HCT116 (cell line): ENCODE data around the gene TWSG1.

Experiments used
- CTCF ChIP-seq, 3 experiments: fragments of 200-600 bp in 1 of 3; sonication (generic) in 1 of 3; IDR thresholded peaks in 2 of 3; conservative IDR thresholded peaks in 1 of 3; 2 replicates each; pipeline ENCODE4 v1.5.1; 2012 to 2017; ENCODE audit warnings: low read depth in 2 of 3, low read length in 2 of 3, antibody characterized with exemption in 1 of 3, borderline replicate concordance in 1 of 3, control low read depth in 1 of 3, mild to moderate bottlenecking in 1 of 3, mixed read lengths in 1 of 3, mixed run types in 1 of 3, moderate library complexity in 1 of 3; ENCODE audit not compliant: insufficient read depth in 1 of 3
- POLR2A ChIP-seq: IDR thresholded peaks from 2 replicates; pipeline ENCODE4 v1.7.0; 2011; ENCODE audit warnings: borderline replicate concordance; ENCODE audit not compliant: insufficient read depth, insufficient read length; ENCODE audit errors: extremely low read depth

- TF ChIP-seq CTCF (IDR thresholded peaks at IDR 0.05 in 2 of 3, conservative IDR thresholded peaks at IDR 0.05 in 1 of 3; ENCODE audit: borderline replicate concordance in 1 of 3, insufficient read depth in 1 of 3, low read depth in 2 of 3, low read length in 2 of 3) (no peak), POLR2A (no peak)
Observed at GRCh38 chr18:9386879-9387278, 52.3 kb downstream of the TWSG1 start.
